Measurements from ENCODE around the gene CCM2. TPM values are rescaled to one million over a fixed set of nuclear protein-coding genes. Genes with fewer than 3 reads are reported as not detected.

Gene CCM2
- total RNA-seq, 3 donors from 2014 or later: 32.3 to 45.3 (median 35.4) TPM

DNA sequence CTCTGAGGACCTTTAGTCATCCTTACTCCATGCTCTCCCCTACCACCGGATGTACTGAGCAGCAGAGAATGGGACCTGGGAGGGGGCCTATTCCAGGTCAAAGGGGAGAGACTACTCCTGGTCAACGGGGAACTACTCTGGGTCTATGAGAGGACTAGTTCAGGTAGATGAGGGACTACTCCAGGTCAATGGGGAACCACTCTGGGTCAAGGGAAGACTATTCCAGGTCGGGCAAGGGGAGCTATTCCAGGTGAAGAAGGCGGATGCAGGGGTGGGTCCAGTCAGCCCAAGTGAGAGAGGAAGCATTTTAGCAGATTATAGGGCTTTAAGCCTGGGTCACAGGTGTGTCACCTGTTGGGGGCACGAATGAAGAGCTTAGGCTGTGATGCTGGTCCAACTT is 35.4 kb downstream of the CCM2 start:
- H3K36me3 ChIP-seq: no peaks in the 10 kb centered on the region
- H3K4me3 ChIP-seq: no peak overlapping the region
- TF ChIP-seq, protein P1, sequence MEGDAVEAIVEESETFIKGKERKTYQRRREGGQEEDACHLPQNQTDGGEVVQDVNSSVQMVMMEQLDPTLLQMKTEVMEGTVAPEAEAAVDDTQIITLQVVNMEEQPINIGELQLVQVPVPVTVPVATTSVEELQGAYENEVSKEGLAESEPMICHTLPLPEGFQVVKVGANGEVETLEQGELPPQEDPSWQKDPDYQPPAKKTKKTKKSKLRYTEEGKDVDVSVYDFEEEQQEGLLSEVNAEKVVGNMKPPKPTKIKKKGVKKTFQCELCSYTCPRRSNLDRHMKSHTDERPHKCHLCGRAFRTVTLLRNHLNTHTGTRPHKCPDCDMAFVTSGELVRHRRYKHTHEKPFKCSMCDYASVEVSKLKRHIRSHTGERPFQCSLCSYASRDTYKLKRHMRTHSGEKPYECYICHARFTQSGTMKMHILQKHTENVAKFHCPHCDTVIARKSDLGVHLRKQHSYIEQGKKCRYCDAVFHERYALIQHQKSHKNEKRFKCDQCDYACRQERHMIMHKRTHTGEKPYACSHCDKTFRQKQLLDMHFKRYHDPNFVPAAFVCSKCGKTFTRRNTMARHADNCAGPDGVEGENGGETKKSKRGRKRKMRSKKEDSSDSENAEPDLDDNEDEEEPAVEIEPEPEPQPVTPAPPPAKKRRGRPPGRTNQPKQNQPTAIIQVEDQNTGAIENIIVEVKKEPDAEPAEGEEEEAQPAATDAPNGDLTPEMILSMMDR (IDR thresholded peaks at IDR 0.05): no peak
- TF ChIP-seq POLR2AphosphoS5 (IDR thresholded peaks at IDR 0.05): no peak
- no peak for TF ChIP-seq POLR2A (IDR thresholded peaks at IDR 0.05)
- DNase-seq (ENCODE audit: low spot score in 2 of 2): no peak
- no peak overlapping the region for H3K27ac ChIP-seq
- H3K9me3 ChIP-seq: no peaks in the 10 kb centered on the region
- H3K4me1 ChIP-seq: peaks cover 0 to 9% of the 10 kb centered on the region in 2 donors
- no peaks in the 10 kb centered on the region for H3K27me3 ChIP-seq
- intact Hi-C loops (cut with DNase I; ENCODE audit: low total_unique reads): no loop called here

DNA sequence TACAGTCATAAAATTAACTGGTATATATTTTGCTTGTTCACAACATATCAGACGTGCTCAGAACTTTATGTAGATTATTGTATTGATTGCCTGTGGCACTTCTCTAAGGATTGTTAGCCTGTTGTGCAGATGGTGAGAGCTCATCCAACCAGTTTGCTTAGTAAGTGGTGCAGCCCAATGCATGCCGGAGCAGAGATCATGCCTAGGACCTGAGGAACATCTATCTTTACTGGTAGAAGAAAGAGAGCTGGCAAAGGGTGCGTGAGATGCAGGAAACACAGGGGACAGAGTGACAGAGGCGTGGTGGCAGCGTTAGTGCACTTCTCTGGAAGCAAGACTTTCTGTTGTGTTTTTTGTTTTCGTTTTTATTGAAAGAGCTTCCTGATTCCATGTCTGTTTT is 35.9 kb downstream of the CCM2 start:
- intact Hi-C loops (cut with DNase I; ENCODE audit: low total_unique reads): no loop called here
- Histone ChIP-seq H3K27me3 (no peaks in the 10 kb centered on the region), H3K4me3 (no peak overlapping the region), H3K4me1 (peaks cover 0 to 9% of the 10 kb centered on the region in 2 donors), H3K36me3 (no peaks in the 10 kb centered on the region), H3K27ac (no peak overlapping the region), H3K9me3 (no peaks in the 10 kb centered on the region)
- no peak for DNase-seq (ENCODE audit: low spot score in 2 of 2)
- TF ChIP-seq, protein P1 (IDR thresholded peaks at IDR 0.05): no peak
- TF ChIP-seq POLR2A (IDR thresholded peaks at IDR 0.05): no peak
- no peak for TF ChIP-seq POLR2AphosphoS5 (IDR thresholded peaks at IDR 0.05)

DNA sequence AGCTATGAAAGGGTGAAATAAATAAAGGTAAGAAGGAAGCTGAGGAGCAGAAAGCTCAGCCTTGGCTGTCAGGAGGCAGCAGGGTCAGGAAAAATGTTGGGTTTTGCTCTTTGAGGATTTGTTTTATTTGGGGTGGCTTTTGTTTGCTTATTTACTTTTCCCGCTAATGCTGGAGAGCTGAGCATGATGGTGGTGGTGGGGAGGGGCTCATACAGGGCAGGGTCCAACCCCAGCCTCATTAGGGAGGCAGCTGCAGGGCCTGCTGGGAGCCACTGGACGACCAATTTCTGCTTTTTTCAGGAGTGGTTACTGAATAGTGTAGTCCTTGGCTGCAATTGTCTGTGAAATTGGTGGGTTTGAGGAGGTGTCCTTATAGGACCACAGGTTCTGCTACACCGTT is 36.3 kb downstream of the CCM2 start:
- Histone ChIP-seq H3K4me1 (peaks cover 0 to 9% of the 10 kb centered on the region in 2 donors), H3K9me3 (no peaks in the 10 kb centered on the region), H3K27me3 (no peaks in the 10 kb centered on the region), H3K27ac (no peak overlapping the region), H3K36me3 (no peaks in the 10 kb centered on the region), H3K4me3 (no peak overlapping the region)
- TF ChIP-seq POLR2A (IDR thresholded peaks at IDR 0.05): no peak
- no peak for TF ChIP-seq POLR2AphosphoS5 (IDR thresholded peaks at IDR 0.05)
- TF ChIP-seq, protein P1 (IDR thresholded peaks at IDR 0.05): no peak
- intact Hi-C loops (cut with DNase I; ENCODE audit: low total_unique reads): no loop called here
- DNase-seq (ENCODE audit: low spot score in 2 of 2): no peak

DNA sequence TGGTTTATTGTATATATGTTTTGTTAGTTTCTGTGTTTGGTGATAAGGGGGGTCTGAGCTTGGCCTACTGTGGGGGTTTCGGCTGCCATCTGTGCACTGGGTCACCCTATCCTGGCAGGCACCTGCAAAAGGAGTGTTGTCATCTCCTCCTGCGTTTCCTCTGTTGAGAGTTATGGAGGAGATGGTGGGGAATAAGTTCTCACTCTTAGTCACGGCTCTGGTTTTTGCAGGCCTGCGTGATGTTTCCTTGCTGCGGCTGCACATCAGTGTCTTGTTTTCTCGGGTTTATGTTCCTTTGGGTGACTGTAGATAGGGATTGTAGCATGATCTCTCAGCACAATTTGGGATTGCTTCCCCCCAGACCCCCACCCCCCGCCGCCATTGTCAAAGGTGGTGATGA is 36.8 kb downstream of the CCM2 start:
- H3K27me3 ChIP-seq: no peaks in the 10 kb centered on the region
- peaks cover 0 to 9% of the 10 kb centered on the region in 2 donors for H3K4me1 ChIP-seq

DNA sequence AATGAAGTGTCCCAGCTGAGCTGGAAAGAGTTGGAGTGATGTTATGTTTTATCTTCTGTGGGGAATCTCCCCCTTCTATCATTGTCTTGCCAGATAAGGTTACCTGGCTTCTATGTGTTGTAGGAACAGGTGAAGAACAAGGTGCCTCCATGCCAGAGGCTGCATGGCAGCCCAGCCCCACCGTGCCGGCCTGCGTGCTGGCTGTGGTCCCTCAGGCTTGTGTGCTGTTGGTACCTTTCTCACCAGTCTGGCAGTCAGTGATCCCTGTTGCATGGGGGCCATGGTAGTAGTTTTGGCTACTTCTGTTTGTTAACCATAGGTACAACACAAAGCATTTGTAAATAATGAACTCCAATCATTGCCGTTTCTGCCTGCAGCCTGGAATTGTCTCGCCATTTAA is 37.9 kb downstream of the CCM2 start:
- H3K9me3 ChIP-seq: no peaks in the 10 kb centered on the region
- no peak overlapping the region for H3K27ac ChIP-seq
- no peak overlapping the region for H3K4me3 ChIP-seq
- H3K27me3 ChIP-seq: no peaks in the 10 kb centered on the region
- H3K36me3 ChIP-seq: no peaks in the 10 kb centered on the region
- TF ChIP-seq POLR2AphosphoS5 (IDR thresholded peaks at IDR 0.05) (no peak), POLR2A (IDR thresholded peaks at IDR 0.05) (no peak)
- TF ChIP-seq, protein P1 (IDR thresholded peaks at IDR 0.05): no peak
- H3K4me1 ChIP-seq: peaks cover 0 to 9% of the 10 kb centered on the region in 2 donors
- intact Hi-C loops (cut with DNase I; ENCODE audit: low total_unique reads): no loop called here
- DNase-seq (ENCODE audit: low spot score in 2 of 2): no peak

More for the DNA sequence above, 36.8 kb downstream of the CCM2 start:
- Histone ChIP-seq H3K4me3 (no peak overlapping the region), H3K9me3 (no peaks in the 10 kb centered on the region), H3K36me3 (no peaks in the 10 kb centered on the region), H3K27ac (no peak overlapping the region)
- intact Hi-C loops (cut with DNase I; ENCODE audit: low total_unique reads): no loop called here
- DNase-seq (ENCODE audit: low spot score in 2 of 2): no peak
- TF ChIP-seq, protein P1 (IDR thresholded peaks at IDR 0.05): no peak
- no peak for TF ChIP-seq POLR2A (IDR thresholded peaks at IDR 0.05)
- no peak for TF ChIP-seq POLR2AphosphoS5 (IDR thresholded peaks at IDR 0.05)
